Inferior parietal cortex (tissue), 1 donor: ENCODE data around the gene CSTB.

Experiments used
- DNase-seq: peaks from one replicate; pipeline ENCODE4 v3.0.0-alpha.2; 2016; ENCODE audit errors: extremely low spot score

Gene CSTB

DNA sequence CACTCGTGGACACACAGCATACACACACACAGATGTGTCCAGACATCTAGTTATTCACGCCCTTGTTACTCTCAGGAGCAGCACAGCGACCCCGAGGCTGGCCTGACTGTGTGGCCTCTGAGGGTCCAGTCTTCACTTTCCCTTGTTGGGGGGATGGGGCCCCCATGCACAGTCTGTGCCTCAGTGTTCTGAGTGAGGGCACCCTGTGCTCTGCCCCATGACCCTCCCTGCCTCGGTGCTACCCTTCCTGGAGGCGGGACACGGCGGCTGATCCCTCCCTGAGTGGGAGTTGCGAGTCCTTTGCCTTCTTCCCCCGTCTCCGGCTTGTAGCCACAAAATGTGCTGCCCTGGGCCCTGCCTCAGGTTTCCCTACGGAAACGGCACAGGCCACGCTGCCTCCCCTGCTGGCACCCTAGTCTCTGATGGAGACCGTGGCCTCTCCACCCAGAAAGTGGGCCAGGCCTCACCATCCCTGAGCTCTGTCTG lies 8.6 kb downstream of the CSTB start:
- DNase-seq, result no peak

DNA sequence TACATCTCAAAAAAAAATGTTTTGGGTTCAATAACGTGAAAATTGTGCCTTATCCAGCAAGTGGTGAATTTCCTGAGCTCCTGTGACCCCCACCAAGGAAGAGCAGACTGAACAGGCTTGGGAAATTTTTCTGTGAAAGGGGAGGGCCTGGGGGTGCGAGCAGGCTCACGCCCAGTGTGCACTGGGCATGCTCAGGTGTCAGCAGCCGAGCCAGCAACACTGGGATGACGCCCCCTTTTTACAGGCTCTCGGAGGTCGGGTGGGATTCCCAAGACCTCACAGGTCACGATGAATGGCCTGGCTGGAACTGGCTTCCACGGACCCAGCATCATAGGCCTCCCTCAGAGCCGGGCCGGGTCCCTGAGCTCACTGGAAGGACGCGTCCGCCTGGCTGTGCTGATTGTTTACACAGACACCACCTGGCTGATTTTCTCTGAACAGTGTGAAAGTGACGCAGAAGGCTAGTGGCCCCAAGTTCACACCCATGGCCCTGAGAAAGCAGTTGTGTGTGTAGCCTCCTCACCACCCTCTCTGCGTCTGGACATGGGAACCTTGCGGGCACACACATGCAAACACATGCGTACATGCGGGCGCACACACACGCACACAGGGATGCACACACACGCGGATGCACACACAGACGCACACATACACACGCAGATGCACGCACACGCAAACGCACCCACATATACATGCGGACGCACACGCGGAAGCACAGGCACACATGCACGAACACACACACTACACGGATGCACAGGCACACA lies 9.2 kb downstream of the CSTB start:
- DNase-seq, result no peak

DNA sequence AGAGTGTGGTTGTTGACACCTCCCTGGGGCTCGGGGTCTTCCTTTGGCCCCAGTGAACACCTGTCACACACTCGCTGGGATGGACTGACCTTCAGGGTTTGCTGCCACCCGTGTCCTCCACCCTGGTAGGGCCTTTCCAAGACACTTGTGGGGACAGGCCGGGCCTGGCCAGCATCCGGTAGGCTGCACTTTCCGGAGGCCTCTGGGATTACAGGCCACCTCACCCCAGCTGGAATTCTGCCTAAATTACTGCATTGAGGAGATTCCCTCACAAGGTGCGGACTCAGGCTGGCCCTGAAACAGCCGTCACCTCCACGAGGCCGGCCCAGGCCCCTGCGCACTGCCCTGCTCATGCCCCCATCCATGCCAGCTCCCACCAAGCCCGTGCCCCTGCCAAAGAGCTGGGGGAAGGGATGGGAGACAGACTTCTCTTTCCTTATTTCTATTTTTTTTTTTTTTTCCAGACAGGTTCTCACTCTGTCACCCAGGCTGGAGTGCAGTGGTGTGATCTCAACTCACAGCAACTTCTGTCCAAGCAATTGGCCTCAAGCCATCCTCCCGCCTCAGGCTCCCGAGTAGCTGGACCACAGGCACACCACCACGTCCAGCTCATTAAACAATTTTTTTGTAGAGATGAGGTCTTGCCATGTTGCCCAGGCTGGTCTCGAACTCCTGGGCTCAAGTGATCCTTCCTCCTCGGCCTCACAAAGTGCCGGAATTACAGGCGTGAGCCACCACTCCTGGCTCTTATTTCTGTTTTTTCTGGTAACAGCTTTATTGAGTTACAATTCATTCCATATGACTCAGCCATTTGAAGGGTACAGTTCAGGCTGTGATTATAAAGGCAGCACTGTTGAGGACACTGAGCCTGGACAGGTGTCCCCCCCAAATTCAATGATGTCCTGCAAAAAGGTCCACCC lies 11.3 kb downstream of the CSTB start:
- DNase-seq, result no peak

DNA sequence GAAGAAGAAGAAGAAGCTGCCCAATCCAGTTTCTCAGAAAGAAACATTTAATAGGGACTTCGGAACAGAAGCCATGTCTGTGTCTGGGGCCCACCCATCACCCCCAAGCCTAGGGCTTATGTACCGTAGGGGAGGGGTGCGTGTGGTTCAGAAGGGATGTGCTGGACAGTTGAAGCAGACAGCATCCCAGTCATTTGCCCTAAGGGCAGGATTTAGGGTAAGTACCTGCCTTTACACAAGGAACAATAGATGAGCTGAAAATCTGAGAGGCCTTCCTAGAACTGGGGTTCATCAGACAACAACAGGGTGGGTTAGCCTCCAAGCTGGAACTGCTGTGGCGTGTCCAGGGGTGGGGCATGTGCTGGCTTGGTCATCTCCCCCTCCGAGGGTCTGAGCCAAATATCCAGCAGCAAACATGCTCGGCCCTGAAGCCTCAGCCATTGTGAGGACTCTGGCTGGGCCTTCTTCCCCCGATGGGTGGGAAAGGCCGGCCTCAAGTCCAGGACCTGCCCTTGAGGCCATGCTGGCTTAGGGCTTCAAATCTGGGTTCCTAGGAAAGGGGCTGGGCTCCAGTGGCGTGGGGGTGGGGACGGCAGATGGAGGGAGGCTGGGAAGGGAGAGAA lies 12.1 kb downstream of the CSTB start:
- no peak for DNase-seq

DNA sequence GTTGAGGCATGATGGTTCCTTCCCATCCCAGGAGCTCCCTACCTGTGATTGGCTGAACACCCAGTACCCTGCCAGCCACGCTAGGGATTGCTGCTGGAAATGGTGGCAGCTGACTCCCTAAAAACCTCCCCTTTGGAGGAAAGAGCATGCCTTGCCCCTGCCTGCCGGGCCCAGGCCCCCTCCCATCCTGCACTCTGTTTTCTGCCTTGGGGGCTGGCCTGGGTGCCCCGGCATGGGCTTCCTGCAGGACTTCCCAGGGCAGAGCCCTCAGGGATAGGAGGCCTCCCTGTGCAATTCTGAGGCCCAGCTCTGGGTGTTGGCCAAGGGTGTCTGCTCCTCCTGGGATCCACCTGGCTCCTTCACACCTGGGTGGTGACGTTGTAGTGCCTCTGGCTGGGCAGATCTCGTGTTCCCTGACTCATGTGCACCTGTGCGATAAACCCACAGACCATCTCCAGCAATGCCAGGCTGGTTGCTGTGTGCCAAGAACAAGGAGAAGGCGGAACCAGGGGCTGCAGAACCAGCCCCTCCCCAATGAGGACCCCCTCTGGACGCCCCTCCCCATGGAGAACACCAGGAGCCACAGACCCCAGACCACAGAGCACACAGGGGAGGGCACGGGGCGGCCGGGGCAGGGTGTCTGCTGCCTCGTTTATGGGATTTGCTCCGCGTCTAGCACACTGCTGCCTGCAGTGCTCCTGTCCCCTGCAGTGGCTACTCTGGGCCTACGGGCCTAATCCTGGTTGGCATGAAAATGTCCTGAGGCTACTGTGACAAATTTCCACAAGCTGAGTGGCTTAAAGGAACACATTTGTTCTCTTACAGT lies 13.6 kb downstream of the CSTB start:
- no peak for DNase-seq

DNA sequence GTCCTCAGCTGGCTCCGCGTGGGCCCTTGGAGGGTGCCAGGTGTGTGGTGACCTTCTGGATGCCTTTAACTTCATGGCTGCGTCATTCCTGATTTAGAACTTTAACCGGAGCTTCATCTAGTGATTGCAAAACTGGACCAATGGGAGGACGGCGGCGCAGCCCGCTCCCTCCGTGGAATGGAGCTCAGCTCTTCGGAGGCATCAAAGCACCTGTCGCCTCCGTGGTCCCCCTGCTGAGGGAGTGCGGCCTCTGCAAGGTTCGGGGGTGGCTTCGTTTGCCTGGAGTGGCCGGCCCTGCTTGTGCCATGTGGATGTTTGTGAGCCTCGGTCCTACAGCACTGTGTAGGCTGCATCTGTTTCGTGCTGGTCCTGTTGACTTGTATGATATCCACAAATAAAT lies 14.2 kb downstream of the CSTB start:
- no peak for DNase-seq

DNA sequence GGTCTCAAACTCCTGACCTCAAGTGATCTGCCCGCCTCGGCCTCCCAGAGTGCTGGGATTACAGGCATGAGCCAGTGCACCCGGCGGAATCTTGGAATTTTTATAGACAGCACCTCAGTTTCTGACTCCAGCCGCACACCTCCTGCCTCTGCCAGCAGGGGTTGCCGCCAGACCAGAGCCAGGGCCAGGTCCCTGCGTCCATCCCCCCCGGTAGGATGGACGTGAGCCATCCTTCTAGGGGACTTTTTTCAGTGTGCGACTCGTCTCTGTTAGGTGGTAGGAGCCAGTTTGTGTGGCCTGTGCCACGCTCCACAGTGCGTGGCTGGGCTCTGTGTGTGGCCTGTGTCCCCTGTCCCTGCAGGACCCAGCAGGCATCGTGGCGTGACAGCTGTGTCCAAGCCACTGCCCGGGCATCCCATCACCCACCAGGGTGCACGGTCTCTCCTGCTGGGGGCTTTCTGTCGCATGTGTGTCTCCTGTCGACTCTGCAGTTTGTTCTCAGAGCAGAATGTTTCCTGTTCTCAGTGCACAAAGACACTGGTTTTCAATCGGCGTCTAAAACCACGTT lies 15.6 kb downstream of the CSTB start:
- DNase-seq, result no peak

DNA sequence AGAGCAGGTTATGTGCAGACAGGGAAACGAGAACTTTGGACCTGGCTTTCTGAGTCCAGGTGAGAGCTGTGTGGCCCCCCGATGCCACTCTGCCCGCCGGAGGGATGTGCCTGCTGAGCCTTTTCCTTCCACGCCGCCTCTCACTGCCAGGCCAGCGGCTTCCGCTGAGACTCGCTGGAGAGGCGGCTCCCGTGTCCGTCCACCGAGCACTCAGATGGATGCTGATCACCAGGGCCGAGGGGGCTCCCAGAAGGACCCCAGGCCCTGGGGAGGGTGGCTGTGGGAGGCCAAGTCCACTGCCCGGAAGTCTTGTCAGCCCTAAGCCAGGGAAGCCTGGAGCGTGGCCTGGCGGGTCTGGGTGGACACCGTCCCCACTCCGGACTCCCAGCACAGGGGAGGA lies 16.5 kb downstream of the CSTB start:
- no peak for DNase-seq

DNA sequence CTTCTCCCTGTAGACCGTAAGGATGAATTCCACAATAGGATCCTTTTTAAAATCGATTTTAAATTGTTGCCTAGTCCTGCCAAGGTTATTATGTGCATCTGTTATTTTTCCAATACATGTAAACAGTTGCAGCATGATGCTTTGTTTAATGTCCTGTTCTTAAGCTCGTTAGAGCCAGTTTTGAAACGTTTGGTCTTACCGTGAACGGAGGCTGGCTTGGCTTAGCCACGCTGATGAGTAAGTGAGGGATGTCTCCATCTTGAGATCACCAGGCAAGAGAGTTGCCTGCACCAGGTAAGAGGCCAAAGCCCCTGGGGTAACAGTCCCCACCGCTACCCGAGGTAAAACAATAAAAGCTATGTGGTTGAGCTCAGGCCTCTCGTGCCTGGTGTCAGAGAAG lies 17.3 kb downstream of the CSTB start:
- no peak for DNase-seq

DNA sequence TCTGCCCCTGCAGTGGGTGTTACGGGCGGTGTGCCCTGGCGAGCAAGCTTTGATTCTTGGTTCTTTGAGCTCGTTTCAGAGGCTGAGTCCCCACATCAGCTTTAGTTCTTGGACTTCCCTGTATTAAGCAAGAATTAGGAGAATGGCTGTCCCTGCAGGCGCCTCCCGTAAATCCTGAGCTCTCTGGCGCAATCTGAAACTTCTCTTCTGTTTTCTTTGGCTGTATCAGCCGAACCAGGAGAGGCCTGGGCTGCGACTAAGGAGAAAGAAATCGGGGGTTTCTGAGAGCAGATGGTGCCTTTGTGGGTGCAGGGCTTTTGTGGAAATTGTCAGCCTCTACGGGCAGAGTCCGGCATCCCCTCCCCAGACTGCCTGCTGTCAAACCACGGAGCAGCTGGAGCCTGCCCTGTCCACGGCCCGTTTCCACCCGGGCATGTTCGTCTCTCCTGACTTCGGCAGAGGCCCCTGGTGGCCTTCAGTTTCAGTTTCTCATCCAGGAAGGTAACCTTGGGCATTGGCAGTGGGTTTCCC lies 17.9 kb downstream of the CSTB start:
- no peak for DNase-seq

DNA sequence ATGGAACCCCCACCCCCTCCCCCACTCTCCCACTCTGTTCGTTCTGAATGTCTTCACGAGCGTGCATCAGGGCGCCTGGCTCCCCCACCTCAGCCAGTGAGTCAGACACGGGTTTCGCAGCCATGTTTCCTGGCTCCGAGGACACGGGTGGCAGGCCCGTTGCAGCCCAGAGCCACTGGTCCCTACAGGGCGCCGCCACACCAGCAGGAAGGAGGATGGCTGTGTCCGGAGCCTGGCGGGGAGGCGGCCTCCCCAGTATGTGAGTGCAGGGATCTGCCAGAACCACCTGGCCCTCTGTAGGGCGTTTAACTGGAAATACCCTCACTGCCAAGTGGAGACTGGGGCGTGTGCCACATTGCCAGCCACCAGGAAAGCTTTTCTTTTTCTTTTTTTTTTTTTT lies 18.5 kb downstream of the CSTB start:
- no peak for DNase-seq

DNA sequence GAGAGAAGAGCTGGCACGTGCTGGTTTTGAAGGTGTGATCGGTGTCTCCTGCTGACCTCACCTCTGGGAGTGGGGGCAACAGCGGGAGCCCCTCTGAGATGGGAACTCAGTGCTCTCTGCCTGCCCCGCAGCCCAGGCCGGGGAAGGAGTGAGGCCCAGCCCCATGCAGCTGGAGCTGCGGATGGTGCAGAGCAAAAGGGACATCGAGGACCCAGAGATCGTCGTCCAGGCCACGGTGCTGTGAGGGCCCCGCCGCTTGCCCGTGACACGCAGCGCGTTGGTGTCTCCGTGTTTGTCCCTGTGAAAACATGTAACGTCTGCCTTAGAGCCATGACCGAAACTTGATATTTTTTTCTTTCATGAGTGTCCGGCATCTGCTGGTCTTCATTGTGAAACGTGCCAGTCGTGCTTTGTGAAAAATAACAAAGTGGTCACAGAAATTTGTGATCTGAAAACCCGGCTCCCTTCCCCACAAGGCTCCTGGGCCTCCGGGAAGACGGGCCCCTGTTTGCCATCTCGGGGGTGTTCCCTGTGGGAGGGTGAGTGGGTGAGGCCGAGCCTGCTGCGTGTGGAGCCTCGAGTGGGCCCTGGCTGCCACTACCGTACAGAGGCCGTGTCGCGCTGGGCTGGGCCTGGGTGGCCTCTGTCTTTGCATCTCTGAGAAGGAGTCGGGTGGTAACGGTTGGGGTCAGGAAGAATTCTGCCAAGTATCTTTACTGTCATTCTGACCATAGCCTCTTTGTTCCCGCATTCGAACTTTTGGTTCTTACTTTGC lies 20.1 kb downstream of the CSTB start:
- no peak for DNase-seq

DNA sequence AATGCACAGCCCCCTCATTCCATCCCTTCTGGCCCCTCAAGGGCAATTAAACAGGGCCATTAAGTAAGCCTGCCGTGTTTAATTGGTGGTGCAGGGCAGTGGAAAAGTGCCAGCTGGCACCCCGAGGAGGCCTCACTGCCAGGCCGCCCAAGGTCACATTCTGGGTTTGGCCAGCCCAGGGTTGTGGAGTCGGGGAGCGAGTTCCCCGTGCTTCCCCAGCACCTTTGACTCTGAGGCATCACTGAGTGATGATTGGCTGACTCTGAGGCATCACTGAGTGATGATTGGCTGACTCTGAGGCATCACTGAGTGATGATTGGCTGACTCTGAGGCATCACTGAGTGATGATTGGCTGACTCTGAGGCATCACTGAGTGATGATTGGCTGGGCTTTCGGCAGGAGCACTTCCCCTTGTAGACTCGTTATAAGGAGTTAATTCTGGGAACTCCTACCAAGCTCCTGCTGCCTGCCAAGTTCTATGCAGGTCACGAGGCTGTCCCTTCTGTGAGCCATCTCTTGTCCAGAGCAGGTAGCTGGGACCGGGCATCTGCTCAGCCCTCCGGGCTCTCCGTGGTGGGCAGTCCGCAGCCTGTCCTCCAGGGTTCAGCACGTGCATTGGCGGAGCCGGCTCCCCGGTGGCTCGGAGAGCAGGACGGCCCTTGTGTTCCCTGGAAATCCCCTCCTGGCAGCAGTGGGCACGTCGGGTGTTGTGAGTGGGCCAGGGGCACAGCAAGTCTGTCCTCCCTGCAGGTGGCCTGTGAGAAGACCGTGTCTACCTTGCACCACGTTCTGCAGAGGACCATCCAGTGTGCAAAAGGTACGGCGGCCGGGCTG lies 20.9 kb downstream of the CSTB start:
- no peak for DNase-seq

DNA sequence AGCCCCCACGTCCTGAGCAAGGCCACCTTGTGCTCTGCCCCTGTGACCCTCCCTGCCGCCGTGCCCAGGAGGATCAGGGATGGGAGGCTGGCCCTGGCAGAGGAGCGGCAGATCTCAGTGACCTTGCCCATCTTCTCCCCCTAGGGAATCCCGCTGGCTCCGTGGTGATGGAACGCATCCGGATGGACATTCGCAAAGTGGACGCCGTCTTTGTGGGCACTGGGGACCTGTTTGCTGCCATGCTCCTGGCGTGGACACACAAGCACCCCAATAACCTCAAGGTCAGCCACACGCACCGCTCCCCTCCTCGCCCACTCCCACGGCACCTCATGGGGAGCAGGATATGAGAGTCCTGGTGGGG lies 22.7 kb downstream of the CSTB start:
- no peak for DNase-seq

DNA sequence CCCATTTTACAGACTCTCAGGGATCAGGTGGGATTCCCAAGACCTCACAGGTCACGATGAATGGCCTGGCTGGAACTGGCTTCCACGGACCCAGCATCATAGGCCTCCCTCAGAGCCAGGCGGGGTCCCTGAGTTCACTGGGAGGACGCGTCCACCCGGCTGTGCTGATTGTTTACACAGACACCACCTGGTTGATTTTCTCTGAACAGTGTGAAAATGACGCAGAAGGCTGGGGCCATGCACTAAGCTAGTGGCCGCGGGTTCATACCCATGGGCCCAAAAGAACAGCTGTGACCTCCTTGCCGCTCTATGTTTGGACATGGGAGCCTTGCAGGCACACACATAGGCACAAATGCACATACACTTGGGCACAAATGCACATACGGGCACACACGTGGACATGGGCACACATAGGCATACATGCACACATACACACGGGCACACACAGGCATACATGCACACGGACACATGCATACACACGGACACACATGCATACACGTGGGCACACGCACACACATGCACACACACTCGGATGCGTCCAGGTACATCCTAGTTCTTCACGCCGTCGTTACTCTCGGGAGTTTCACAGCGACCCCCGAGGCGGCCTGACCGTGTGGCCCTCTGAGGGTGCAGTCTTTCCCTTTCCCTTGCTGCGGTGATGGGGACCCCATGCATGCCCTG lies 23.2 kb downstream of the CSTB start:
- DNase-seq, result no peak

DNA sequence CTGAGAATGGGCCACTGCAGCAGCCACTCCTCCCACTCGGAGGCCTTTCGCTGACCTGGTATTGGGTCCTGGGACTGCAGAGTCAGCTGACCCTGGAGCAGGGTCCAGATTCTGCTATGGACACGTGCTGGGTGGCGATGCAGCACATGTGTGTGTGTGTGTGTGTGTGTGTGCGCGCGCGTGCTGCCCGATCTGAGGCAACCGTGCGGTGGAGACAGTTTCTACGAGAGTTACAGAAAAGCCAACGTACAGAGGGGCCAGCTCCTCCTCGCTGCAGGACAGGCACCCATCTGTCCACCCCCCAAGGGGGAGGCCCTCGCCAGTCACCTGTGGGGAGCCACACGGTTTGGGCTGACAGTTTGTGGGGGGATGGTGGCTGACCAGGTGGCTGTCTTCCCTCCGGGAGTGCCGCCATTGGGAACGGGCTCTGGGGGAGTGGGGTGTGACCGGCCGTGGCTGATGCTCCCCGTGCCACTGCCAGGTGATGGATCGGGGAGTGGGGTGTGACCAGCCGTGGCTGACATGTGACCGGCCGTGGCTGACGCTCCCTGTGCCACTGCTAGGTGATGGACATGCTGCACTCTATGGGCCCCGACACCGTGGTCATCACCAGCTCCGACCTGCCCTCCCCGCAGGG lies 24.0 kb downstream of the CSTB start:
- no peak for DNase-seq

DNA sequence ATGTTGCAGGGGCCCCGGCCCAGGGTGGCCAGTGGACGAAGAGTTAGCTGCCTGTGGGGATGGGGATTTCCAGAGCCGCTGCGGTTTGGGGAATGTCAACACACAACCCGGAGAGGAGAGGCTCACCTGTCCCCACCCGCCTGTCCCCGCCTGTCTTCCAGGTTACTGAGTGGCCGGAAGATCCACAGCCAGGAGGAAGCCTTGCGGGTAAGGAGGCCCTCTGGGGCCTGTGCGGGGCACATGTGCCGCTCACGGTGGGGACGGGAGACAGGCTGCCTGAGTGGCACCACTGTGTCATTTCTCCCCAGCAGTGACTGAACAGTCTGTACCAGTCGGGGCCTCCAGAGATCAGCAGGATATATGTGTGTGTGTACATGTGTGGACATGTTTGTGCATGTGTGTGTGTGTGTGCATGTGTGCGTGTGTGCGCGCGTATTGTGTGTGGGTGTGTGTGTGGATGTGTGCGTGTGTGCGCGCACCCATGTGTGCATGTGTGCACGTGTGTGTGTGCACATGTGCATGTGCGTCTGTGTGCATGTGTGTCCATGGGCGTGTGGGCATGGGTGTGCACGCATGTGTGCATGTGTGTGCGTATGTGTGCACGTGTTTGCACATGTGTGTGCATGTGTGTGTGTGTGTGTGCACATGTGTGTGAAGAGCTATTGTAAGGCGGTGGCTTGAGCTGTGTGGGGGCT lies 25.6 kb downstream of the CSTB start:
- DNase-seq, result no peak
